Mesenchymal stem cell (in vitro differentiated cells and primary cell): ENCODE measurements around the gene VWA5B1.
A peak's percentile ranks its signal among the peaks of the same experiment; 100 is the strongest.

Experiments used
- DNase-seq: peaks from one replicate; pipeline ENCODE4 v3.0.0-alpha.2; 2013
- H2AFZ ChIP-seq: one replicate; pipeline ENCODE4 v1.6.1; 2013; ENCODE audit warnings: low read depth, mild to moderate bottlenecking, control low read depth, inconsistent platforms, low read length, moderate library complexity
- H2AK5ac ChIP-seq: 2 replicates; pipeline ENCODE4 v1.6.1; 2013; ENCODE audit warnings: low read length, moderate library complexity, mild to moderate bottlenecking, inconsistent platforms; ENCODE audit not compliant: severe bottlenecking
- H2BK120ac ChIP-seq: one replicate; pipeline ENCODE4 v1.6.1; 2013; ENCODE audit warnings: low read depth, mild to moderate bottlenecking, inconsistent platforms, low read length, moderate library complexity
- H2BK12ac ChIP-seq, 2 experiments: one replicate each; pipeline ENCODE4 v1.6.1; 2013; ENCODE audit warnings: inconsistent platforms in 2 of 2, low read length in 2 of 2, mild to moderate bottlenecking in 2 of 2, moderate library complexity in 2 of 2, control low read depth in 1 of 2
- H2BK15ac ChIP-seq: one replicate; pipeline ENCODE4 v1.6.1; 2013; ENCODE audit warnings: mild to moderate bottlenecking, low read depth, inconsistent platforms; ENCODE audit not compliant: poor library complexity, severe bottlenecking
- H2BK5ac ChIP-seq: 2 replicates; pipeline ENCODE4 v1.6.1; 2013; ENCODE audit warnings: low read depth, mild to moderate bottlenecking, low read length, control low read depth, inconsistent platforms; ENCODE audit not compliant: poor library complexity, severe bottlenecking
- H3K14ac ChIP-seq, 2 experiments: one replicate each; pipeline ENCODE4 v1.6.1; 2013; ENCODE audit warnings: inconsistent platforms in 2 of 2, low read length in 2 of 2, control low read depth in 1 of 2, mild to moderate bottlenecking in 1 of 2, moderate library complexity in 1 of 2
- H3K18ac ChIP-seq, 2 experiments: one replicate each; pipeline ENCODE4 v1.6.1; 2013; ENCODE audit warnings: inconsistent platforms in 2 of 2, low read length in 2 of 2, control low read depth in 1 of 2, low read depth in 1 of 2, mild to moderate bottlenecking in 1 of 2
- H3K23ac ChIP-seq, 2 experiments: one replicate each; pipeline ENCODE4 v1.6.1; 2013; ENCODE audit warnings: inconsistent platforms in 2 of 2, low read length in 2 of 2, mild to moderate bottlenecking in 2 of 2, moderate library complexity in 2 of 2, control low read depth in 1 of 2
- H3K27ac ChIP-seq: 2 replicates; pipeline ENCODE4 v1.5.1; 2013; ENCODE audit warnings: mild to moderate bottlenecking, moderate library complexity, low read length, control low read depth, inconsistent platforms; ENCODE audit not compliant: poor library complexity, severe bottlenecking
- H3K27me3 ChIP-seq, 2 experiments: 2 replicates each; pipeline versions ENCODE4 v1.6.1 to v1.7.0; 2013; ENCODE audit warnings: low read length in 2 of 2, mild to moderate bottlenecking in 2 of 2, moderate library complexity in 2 of 2, control low read depth in 1 of 2, inconsistent platforms in 1 of 2; ENCODE audit not compliant: control insufficient read depth in 1 of 2, insufficient read depth in 1 of 2
- H3K36me3 ChIP-seq, 2 experiments: 2 replicates each; pipeline versions ENCODE4 v1.6.1 to v1.7.0; 2013; ENCODE audit warnings: low read length in 2 of 2, control low read depth in 1 of 2, inconsistent platforms in 1 of 2, low read depth in 1 of 2, mild to moderate bottlenecking in 1 of 2; ENCODE audit not compliant: insufficient read depth in 2 of 2, control insufficient read depth in 1 of 2
- H3K4ac ChIP-seq, 2 experiments: one replicate each; pipeline ENCODE4 v1.6.1; 2013; ENCODE audit warnings: inconsistent platforms in 2 of 2, low read length in 2 of 2, mild to moderate bottlenecking in 2 of 2, moderate library complexity in 2 of 2, control low read depth in 1 of 2, low read depth in 1 of 2
- H3K4me1 ChIP-seq: 2 replicates; pipeline ENCODE4 v1.6.1; 2013; ENCODE audit warnings: low read depth, low read length, control low read depth; ENCODE audit not compliant: control insufficient read depth, insufficient read depth
- H3K4me2 ChIP-seq: 2 replicates; pipeline ENCODE4 v1.6.1; 2013; ENCODE audit warnings: low read length, mild to moderate bottlenecking, inconsistent platforms; ENCODE audit not compliant: poor library complexity, severe bottlenecking
- H3K4me3 ChIP-seq, 2 experiments: 2 replicates each; pipeline versions ENCODE4 v1.5.1 to v1.7.0; 2013; ENCODE audit warnings: low read length in 2 of 2, mild to moderate bottlenecking in 2 of 2, control low read depth in 1 of 2, low read depth in 1 of 2; ENCODE audit not compliant: insufficient read depth in 1 of 2
- H3K79me1 ChIP-seq: replicated peaks from 2 replicates; pipeline ENCODE4 v1.6.1; 2013; ENCODE audit warnings: mild to moderate bottlenecking, control low read depth, low read length, inconsistent platforms; ENCODE audit not compliant: poor library complexity, severe bottlenecking
- H3K9ac ChIP-seq: 2 replicates; pipeline ENCODE4 v1.7.0; 2013; ENCODE audit warnings: mild to moderate bottlenecking, low read length, moderate library complexity
- H3K9me3 ChIP-seq: 2 replicates; pipeline ENCODE4 v1.7.0; 2013; ENCODE audit warnings: mild to moderate bottlenecking, low read length; ENCODE audit not compliant: control insufficient read depth
- H4K8ac ChIP-seq: one replicate; pipeline ENCODE4 v1.6.1; 2013; ENCODE audit warnings: inconsistent platforms, mild to moderate bottlenecking, low read length, moderate library complexity
- H4K91ac ChIP-seq: one replicate; pipeline ENCODE4 v1.6.1; 2013; ENCODE audit warnings: mild to moderate bottlenecking, low read length, inconsistent platforms
- WGBS: methylation state at CpG from one replicate; pipeline ENCODE4 v1.1.7; 2013; ENCODE audit warnings: mixed read lengths; 5-methylcytosine and 5-hydroxymethylcytosine counted together

VWA5B1 gene

GRCh38 chr1:20298626-20299025 lies 8.0 kb downstream of the VWA5B1 start:
- Histone ChIP-seq H3K27me3 (peaks cover 46 to 83% of the 10 kb centered on the region in 2 experiments), H2AK5ac (no peak overlapping the region), H2BK15ac (no peak overlapping the region), H3K14ac (no peak overlapping the region), H2BK12ac (no peak overlapping the region), H4K8ac (no peak overlapping the region), H2AFZ (no peak overlapping the region), H2BK120ac (no peak overlapping the region), H4K91ac (no peak overlapping the region), H2BK5ac (no peak overlapping the region), H3K23ac (no peak overlapping the region), H3K4ac (no peak overlapping the region), H3K4me3 (no peak overlapping the region), H3K9me3 (no peaks in the 10 kb centered on the region), H3K9ac (no peak overlapping the region), H3K27ac (no peak overlapping the region), H3K4me1 (no peaks in the 10 kb centered on the region), H3K4me2 (no peak overlapping the region), H3K36me3 (no peaks in the 10 kb centered on the region), H3K79me1 (no peaks in the 10 kb centered on the region), H3K18ac (no peak overlapping the region)
- DNase-seq, result no peak
- 80% methylated on average over 3 of the region's 3 CpGs for WGBS

GRCh38 chr1:20301463-20302107 lies 10.9 kb downstream of the VWA5B1 start:
- Histone ChIP-seq H2BK5ac (no peak overlapping the region), H3K23ac (no peak overlapping the region), H3K36me3 (no peaks in the 10 kb centered on the region), H3K18ac (no peak overlapping the region), H2BK120ac (no peak overlapping the region), H3K9me3 (no peaks in the 10 kb centered on the region), H2BK15ac (no peak overlapping the region), H4K91ac (no peak overlapping the region), H2BK12ac (no peak overlapping the region), H4K8ac (no peak overlapping the region), H3K9ac (no peak overlapping the region), H3K27me3 (peaks cover 41 to 89% of the 10 kb centered on the region in 2 experiments), H3K4ac (no peak overlapping the region), H2AK5ac (no peak overlapping the region), H3K79me1 (no peaks in the 10 kb centered on the region), H3K27ac (no peak overlapping the region), H3K4me1 (no peaks in the 10 kb centered on the region), H3K4me3 (no peak overlapping the region), H2AFZ (no peak overlapping the region), H3K14ac (no peak overlapping the region), H3K4me2 (no peak overlapping the region)
- peak; percentile 19 for DNase-seq
- WGBS, result 56% methylated on average over 13 of the region's 13 CpGs

- Histone ChIP-seq H3K27me3 (peaks cover 41 to 88% of the 10 kb centered on the region in 2 experiments), H2BK5ac (no peak overlapping the region), H3K18ac (no peak overlapping the region), H4K91ac (no peak overlapping the region), H3K79me1 (no peaks in the 10 kb centered on the region), H3K9ac (no peak overlapping the region), H4K8ac (no peak overlapping the region), H2AFZ (no peak overlapping the region), H3K23ac (no peak overlapping the region), H3K4me2 (no peak overlapping the region), H3K4me1 (no peaks in the 10 kb centered on the region), H3K4me3 (no peak overlapping the region), H3K14ac (no peak overlapping the region), H3K36me3 (no peaks in the 10 kb centered on the region), H3K27ac (no peak overlapping the region), H2BK12ac (no peak overlapping the region), H3K4ac (no peak overlapping the region), H3K9me3 (no peaks in the 10 kb centered on the region), H2AK5ac (no peak overlapping the region), H2BK15ac (no peak overlapping the region), H2BK120ac (no peak overlapping the region)
- DNase-seq, result no peak
- 55% methylated on average over 2 of the region's 2 CpGs for WGBS
Observed at GRCh38 chr1:20302108-20302471, 11.4 kb downstream of the VWA5B1 start.

- Histone ChIP-seq H3K27ac (no peak overlapping the region), H4K91ac (no peak overlapping the region), H2BK120ac (no peak overlapping the region), H3K79me1 (no peaks in the 10 kb centered on the region), H2BK12ac (no peak overlapping the region), H3K18ac (no peak overlapping the region), H3K9me3 (no peaks in the 10 kb centered on the region), H3K4me3 (no peak overlapping the region), H3K23ac (no peak overlapping the region), H2AFZ (no peak overlapping the region), H3K14ac (no peak overlapping the region), H2AK5ac (no peak overlapping the region), H2BK15ac (no peak overlapping the region), H3K9ac (no peak overlapping the region), H3K27me3 (peaks cover 29 to 82% of the 10 kb centered on the region in 2 experiments), H3K4me2 (no peak overlapping the region), H3K36me3 (no peaks in the 10 kb centered on the region), H4K8ac (no peak overlapping the region), H3K4ac (no peak overlapping the region), H2BK5ac (no peak overlapping the region), H3K4me1 (no peaks in the 10 kb centered on the region)
- WGBS, result 86% methylated on average over 7 of the region's 7 CpGs
- no peak for DNase-seq
Observed at GRCh38 chr1:20307026-20307425, 16.4 kb downstream of the VWA5B1 start.
